Heart left ventricle (tissue), 13 donors: ENCODE data around the gene GPRIN2.

Source experiments
- POLR2A ChIP-seq, 2 donors: fragments of 450-650 bp; IDR thresholded peaks; one replicate each; pipeline ENCODE4 v1.6.1; 2017; ENCODE audit warnings: antibody characterized with exemption in 2 of 2, mild to moderate bottlenecking in 2 of 2, moderate library complexity in 2 of 2
- TF ChIP-seq, protein P1 (sequence below), 12 donors: fragments of 200-600 bp; sonication (generic) in 4 of 12; IDR thresholded peaks; one replicate each; pipeline versions ENCODE4 v1.5.0 to v1.8.0; 2018 to 2022; ENCODE audit warnings: antibody characterized with exemption in 12 of 12, mild to moderate bottlenecking in 5 of 12
- donor health status: ischemic (EF 13 %, LVEDD 7.1; RV severe dilation, severe dysfunction).
- donor health status: DM: no; HTN: yes; CAD: no.
- donor health status: DM: no; HTN: no; CAD: no.
- donor health status: ischemic (EF 25% LVEDD 6.9; RV normal size, moderate dysfunction).
- donor health status: ischemic (EF 25% LVEDD 5.7; RV mildly dilated, moderate dysfunction).
- donor health status: ischemic (EF 35%, LVEDD 5.7; RV mildly dilated, moderate dysfunction).
- donor health status: nonischemic (EF 11% LVEDD 7.7; RV severe dilation, severe dysfunction).
- donor health status: DM: yes; HTN: yes; CAD: no.
- donor health status: PGD.
- donor health status: ischemic (EF 29% LVEDD 5.4; RV normal size, mild dysfunction).
- donor health status: nonischemic (EF 23%, LVEDD 6.1; RV moderate dilation, normal function).

DNA sequence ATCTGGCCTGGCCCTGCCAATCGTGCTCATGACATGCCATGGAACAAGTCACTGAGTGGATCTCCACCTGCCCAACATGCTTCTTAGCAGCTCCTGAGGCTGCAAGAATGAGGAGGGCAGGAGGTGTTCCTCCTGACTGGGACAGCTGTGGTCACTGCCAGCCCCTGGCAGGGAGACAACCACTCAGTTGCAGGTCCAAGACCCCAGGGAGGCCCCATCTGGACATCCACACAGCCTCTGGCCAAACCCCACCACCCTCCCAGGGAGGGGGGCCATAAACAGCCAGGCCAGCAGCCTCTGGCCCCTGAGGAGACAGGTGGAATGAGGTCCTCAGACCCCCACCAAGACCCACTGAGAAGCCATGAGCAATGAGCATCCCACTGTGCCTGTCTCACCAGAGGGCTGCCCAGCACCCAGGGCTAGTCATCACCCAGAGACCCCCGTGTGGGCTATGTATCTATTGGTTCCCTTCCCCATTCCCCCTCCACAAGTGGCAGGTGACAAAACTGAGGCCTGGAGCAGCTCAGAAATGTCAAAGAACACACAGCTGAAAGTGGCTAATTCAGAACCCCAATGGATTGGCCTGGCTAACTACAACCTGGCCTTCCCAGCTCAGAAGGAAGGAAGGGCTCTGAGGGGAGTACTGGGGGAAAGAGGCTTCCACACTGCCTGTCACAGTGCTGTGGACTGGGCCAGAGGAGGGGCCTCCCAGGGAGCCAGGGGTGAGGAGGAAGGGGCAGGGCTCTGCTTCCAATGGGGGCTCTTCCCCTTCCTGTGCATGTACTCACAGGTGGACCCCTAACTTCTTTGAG, 3.0 kb downstream of the GPRIN2 start:
- TF ChIP-seq, protein P1, sequence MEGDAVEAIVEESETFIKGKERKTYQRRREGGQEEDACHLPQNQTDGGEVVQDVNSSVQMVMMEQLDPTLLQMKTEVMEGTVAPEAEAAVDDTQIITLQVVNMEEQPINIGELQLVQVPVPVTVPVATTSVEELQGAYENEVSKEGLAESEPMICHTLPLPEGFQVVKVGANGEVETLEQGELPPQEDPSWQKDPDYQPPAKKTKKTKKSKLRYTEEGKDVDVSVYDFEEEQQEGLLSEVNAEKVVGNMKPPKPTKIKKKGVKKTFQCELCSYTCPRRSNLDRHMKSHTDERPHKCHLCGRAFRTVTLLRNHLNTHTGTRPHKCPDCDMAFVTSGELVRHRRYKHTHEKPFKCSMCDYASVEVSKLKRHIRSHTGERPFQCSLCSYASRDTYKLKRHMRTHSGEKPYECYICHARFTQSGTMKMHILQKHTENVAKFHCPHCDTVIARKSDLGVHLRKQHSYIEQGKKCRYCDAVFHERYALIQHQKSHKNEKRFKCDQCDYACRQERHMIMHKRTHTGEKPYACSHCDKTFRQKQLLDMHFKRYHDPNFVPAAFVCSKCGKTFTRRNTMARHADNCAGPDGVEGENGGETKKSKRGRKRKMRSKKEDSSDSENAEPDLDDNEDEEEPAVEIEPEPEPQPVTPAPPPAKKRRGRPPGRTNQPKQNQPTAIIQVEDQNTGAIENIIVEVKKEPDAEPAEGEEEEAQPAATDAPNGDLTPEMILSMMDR (IDR thresholded peaks at IDR 0.05) = no peak
- no peak for TF ChIP-seq POLR2A (IDR thresholded peaks at IDR 0.05)
